ENCODE measurements around the gene ST6GALNAC1. TPM values are rescaled to one million over a fixed set of nuclear protein-coding genes. Genes with fewer than 3 reads are reported as not detected.

ST6GALNAC1 gene
- total RNA-seq, 1 experiment from 2014 or later: not detected

GRCh38 chr17:76678330-76678729 lies 34.8 kb upstream of the ST6GALNAC1 start:
- no peak overlapping the region for H3K27ac ChIP-seq (ENCODE audit: low read depth, low read length)
- no peaks in the 10 kb centered on the region for H3K4me1 ChIP-seq (ENCODE audit: control insufficient read depth in 1 of 2, insufficient read depth in 2 of 2, low read length in 2 of 2)
- no peak overlapping the region for H2AFZ ChIP-seq (ENCODE audit: low read depth, low read length, poor library complexity, severe bottlenecking)
- H3K9me2 ChIP-seq (ENCODE audit: insufficient read depth): no peaks in the 10 kb centered on the region
- BruUV-seq (replicated peaks): no TSS peak
- H3K9me3 ChIP-seq (ENCODE audit: control insufficient read depth in 1 of 2, insufficient read depth in 1 of 2, low read depth in 1 of 2, low read length in 2 of 2): no peaks in the 10 kb centered on the region
- TF ChIP-seq TCF7L2 (IDR thresholded peaks at IDR 0.05; ENCODE audit: borderline replicate concordance, extremely low read depth, insufficient read depth, insufficient read length) (no peak), ZBTB33 (IDR thresholded peaks at IDR 0.05; ENCODE audit: extremely low read depth, insufficient replicate concordance, low read length) (no peak), CEBPB (IDR thresholded peaks at IDR 0.05; ENCODE audit: low read depth) (no peak), JUND (IDR thresholded peaks at IDR 0.05) (no peak)
- intact Hi-C loops (cut with micrococcal nuclease): no loop called here
- CTCF ChIA-PET: interaction anchor here (1.2 kb wide), 1 partner anchor 92 kb away, joined by 3 read pairs; the partner anchor contains the start of gene ST6GALNAC2
- H3K27me3 ChIP-seq (ENCODE audit: insufficient read depth, low read length): no peaks in the 10 kb centered on the region
- H3K4me3 ChIP-seq (replicated peaks in 1 of 2; ENCODE audit: low read depth in 1 of 2, low read length in 2 of 2): no peak overlapping the region
- H4K20me1 ChIP-seq (ENCODE audit: insufficient read depth): no peaks in the 10 kb centered on the region
- H3K36me3 ChIP-seq (ENCODE audit: control insufficient read depth in 1 of 2, insufficient read depth in 2 of 2, low read length in 2 of 2): no peaks in the 10 kb centered on the region; a peak in 1 of 4 replicates
- no peak overlapping the region for H3K9ac ChIP-seq (ENCODE audit: low read length)
- no peak overlapping the region for H3K4me2 ChIP-seq (ENCODE audit: low read length)
- ATAC-seq (no peak), DNase-seq (ENCODE audit: low read depth, low spot score) (no peak)
- POLR2A ChIA-PET: interaction anchor here (1.3 kb wide), 1 partner anchor 121 kb away, joined by 3 read pairs; no protein-coding TSS in a partner anchor
- H3K79me2 ChIP-seq (ENCODE audit: insufficient read depth, low read length): no peaks in the 10 kb centered on the region
- RAD21 ChIA-PET (ENCODE audit: low non-redundant PET in 1 of 2, low total read pairs in 2 of 2, uncharacterized antibody in 2 of 2, unreplicated experiment in 2 of 2): no interaction called here

- CTCF ChIA-PET: interaction anchor here (1.1 kb wide), 1 partner anchor 154 kb away, joined by 3 read pairs; no protein-coding TSS in a partner anchor
- no peaks in the 10 kb centered on the region for H3K9me3 ChIP-seq (ENCODE audit: control insufficient read depth in 1 of 2, insufficient read depth in 1 of 2, low read depth in 1 of 2, low read length in 2 of 2)
- no peak overlapping the region for H2AFZ ChIP-seq (ENCODE audit: low read depth, low read length, poor library complexity, severe bottlenecking)
- H3K79me2 ChIP-seq (ENCODE audit: insufficient read depth, low read length): no peaks in the 10 kb centered on the region
- intact Hi-C loops (cut with micrococcal nuclease): no loop called here
- no peaks in the 10 kb centered on the region for H4K20me1 ChIP-seq (ENCODE audit: insufficient read depth)
- no peak for ATAC-seq
- H3K9me2 ChIP-seq (ENCODE audit: insufficient read depth): no peaks in the 10 kb centered on the region
- H3K36me3 ChIP-seq (ENCODE audit: control insufficient read depth in 1 of 2, insufficient read depth in 2 of 2, low read length in 2 of 2): no peaks in the 10 kb centered on the region; a peak in 1 of 4 replicates
- RAD21 ChIA-PET (ENCODE audit: low non-redundant PET in 1 of 2, low total read pairs in 2 of 2, uncharacterized antibody in 2 of 2, unreplicated experiment in 2 of 2): no interaction called here
- no TSS peak for BruUV-seq (replicated peaks)
- POLR2A ChIA-PET: interaction anchor here (1.3 kb wide), 1 partner anchor 120 kb away, joined by 3 read pairs; no protein-coding TSS in a partner anchor
- no peak overlapping the region for H3K9ac ChIP-seq (ENCODE audit: low read length)
- no peak overlapping the region for H3K4me3 ChIP-seq (replicated peaks in 1 of 2; ENCODE audit: low read depth in 1 of 2, low read length in 2 of 2)
- peaks cover 3 to 5% of the 10 kb centered on the region in 2 experiments; a peak in 3 of 4 replicates for H3K4me1 ChIP-seq (ENCODE audit: control insufficient read depth in 1 of 2, insufficient read depth in 2 of 2, low read length in 2 of 2)
- no peaks in the 10 kb centered on the region for H3K27me3 ChIP-seq (ENCODE audit: insufficient read depth, low read length)
- no peak overlapping the region for H3K27ac ChIP-seq (ENCODE audit: low read depth, low read length)
- DNase-seq (ENCODE audit: low read depth, low spot score): no peak
- H3K4me2 ChIP-seq (ENCODE audit: low read length): no peak overlapping the region
- TF ChIP-seq ELF1 (IDR thresholded peaks at IDR 0.05; ENCODE audit: borderline replicate concordance, low read depth) (no peak), MAX (IDR thresholded peaks at IDR 0.05) (no peak), CBX3 (IDR thresholded peaks at IDR 0.05; ENCODE audit: low read depth) (no peak), POLR2AphosphoS5 (IDR thresholded peaks at IDR 0.05; ENCODE audit: low read depth, low read length) (no peak), SIN3A (IDR thresholded peaks at IDR 0.05; ENCODE audit: low read depth) (no peak), ZNF274 (IDR thresholded peaks at IDR 0.05; ENCODE audit: low read depth, low read length) (no peak), SRF (IDR thresholded peaks at IDR 0.05; ENCODE audit: low read depth) (no peak), ZBTB33 (IDR thresholded peaks at IDR 0.05; ENCODE audit: extremely low read depth, insufficient replicate concordance, low read length) (no peak), RAD21 (IDR thresholded peaks at IDR 0.05; ENCODE audit: low read depth) (no peak), CTCF (IDR thresholded peaks at IDR 0.05 in 2 of 3, conservative IDR thresholded peaks at IDR 0.05 in 1 of 3; ENCODE audit: borderline replicate concordance in 1 of 3, insufficient read depth in 1 of 3, low read depth in 2 of 3, low read length in 2 of 3) (no peak), FOSL1 (IDR thresholded peaks at IDR 0.05; ENCODE audit: low read depth) (no peak)
These were observed 33.8 kb upstream of the ST6GALNAC1 start for GRCh38 chr17:76677406-76677805.

Data from HCT116 (cell line).